ACC112 (cell line): Measurements from ENCODE around the gene CIAO2B.

Source experiments
- H2AFZ ChIP-seq: fragments of 200-600 bp; sonication (generic); one replicate; pipeline ENCODE4 v1.6.0; 2017; ENCODE audit warnings: antibody characterized with exemption, low read length; ENCODE audit not compliant: unreplicated experiment
- H3K27ac ChIP-seq: fragments of 200-600 bp; sonication (generic); 2 replicates; pipeline ENCODE4 v1.5.1; 2014; ENCODE audit warnings: low read depth, mild to moderate bottlenecking, antibody characterized with exemption, low read length, moderate library complexity
- H3K27me3 ChIP-seq: fragments of 200-600 bp; sonication (generic); 2 replicates; pipeline ENCODE4 v1.6.1; 2014; ENCODE audit warnings: mild to moderate bottlenecking, antibody characterized with exemption, low read length, moderate library complexity, mixed read lengths; ENCODE audit not compliant: insufficient read depth
- H3K36me3 ChIP-seq: fragments of 200-600 bp; sonication (generic); 2 replicates; pipeline ENCODE4 v1.6.1; 2016; ENCODE audit warnings: mild to moderate bottlenecking, antibody characterized with exemption, low read length, moderate library complexity, mixed read lengths; ENCODE audit not compliant: insufficient read depth
- H3K4me1 ChIP-seq: fragments of 200-600 bp; sonication (generic); one replicate; pipeline ENCODE4 v1.6.1; 2016; ENCODE audit warnings: low read length, mixed read lengths; ENCODE audit not compliant: insufficient read depth, unreplicated experiment, control insufficient read depth
- H3K4me3 ChIP-seq: fragments of 200-600 bp; sonication (generic); 2 replicates; pipeline ENCODE4 v1.5.1; 2014; ENCODE audit warnings: mild to moderate bottlenecking, low read depth, low read length
- H3K79me2 ChIP-seq: fragments of 200-600 bp; sonication (generic); one replicate; pipeline ENCODE4 v1.6.0; 2016; ENCODE audit warnings: low read length; ENCODE audit not compliant: control insufficient read depth, unreplicated experiment, insufficient read depth

The CIAO2B gene

DNA sequence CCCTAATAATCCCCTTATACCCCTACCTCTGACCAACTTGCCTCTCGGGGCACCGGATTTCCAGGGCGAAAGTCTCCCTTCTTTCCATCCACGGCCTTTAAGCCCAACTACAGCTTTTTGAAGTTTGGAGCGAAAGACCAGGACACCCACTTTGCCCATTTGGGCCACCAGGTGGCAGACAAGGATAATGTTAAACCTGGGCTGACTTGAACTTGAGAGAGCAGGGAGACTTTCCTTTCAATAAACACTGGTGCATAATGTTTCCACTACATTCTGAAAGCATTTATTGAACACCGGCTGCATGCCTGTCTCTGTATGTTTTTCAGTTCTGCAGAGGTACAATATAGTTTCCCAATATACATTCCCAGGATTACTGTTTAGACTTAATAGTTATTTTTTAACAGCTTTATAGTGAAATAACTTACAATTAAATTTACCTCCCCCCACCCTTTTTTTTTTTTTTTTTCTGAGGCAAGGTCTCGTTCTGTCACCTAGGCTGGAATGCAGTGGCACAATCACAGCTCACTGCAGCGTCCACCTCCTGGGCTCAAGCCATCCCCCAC lies 20.0 kb upstream of the CIAO2B start:
- no peak overlapping the region for H3K4me3 ChIP-seq
- H3K36me3 ChIP-seq = no peaks in the 10 kb centered on the region
- peaks cover 3% of the 10 kb centered on the region; the same call in 1 of the 2 replicates for H3K27me3 ChIP-seq
- no peak overlapping the region for H3K27ac ChIP-seq
- no peaks in the 10 kb centered on the region for H3K79me2 ChIP-seq
- no peaks in the 10 kb centered on the region for H3K4me1 ChIP-seq
- no peak overlapping the region for H2AFZ ChIP-seq

DNA sequence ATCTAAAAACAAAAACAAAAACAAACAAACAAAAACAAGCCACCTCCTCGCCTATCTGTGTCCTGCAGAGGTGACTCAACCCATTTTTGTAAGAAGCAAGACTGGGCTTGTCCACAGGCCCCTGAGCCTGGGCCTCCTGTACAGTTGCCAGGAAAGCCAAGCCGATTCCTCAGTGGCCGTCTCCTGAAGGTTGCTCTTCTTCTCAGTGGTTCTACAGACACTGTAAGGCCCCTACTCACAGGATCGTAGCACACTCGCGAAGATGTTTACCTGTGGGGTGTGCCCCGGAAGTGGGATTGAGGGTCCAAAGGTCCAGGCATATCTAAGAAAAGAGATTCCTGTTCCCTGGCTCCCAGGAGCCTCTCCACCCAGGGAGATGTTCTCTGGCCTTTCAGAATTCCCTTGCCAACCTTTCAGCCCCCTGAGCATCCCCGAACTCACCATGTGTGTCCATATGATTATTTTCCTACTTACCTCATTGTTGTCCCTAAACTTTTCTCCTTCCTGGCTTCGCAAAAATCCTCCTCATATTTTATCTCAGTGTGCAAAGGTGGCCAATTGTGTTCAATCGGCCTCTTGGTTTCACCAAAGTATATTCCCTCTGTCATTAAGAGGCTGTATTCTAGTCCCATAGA lies 19.4 kb upstream of the CIAO2B start:
- Histone ChIP-seq H3K4me1 (no peaks in the 10 kb centered on the region), H2AFZ (no peak overlapping the region), H3K27ac (no peak overlapping the region)

DNA sequence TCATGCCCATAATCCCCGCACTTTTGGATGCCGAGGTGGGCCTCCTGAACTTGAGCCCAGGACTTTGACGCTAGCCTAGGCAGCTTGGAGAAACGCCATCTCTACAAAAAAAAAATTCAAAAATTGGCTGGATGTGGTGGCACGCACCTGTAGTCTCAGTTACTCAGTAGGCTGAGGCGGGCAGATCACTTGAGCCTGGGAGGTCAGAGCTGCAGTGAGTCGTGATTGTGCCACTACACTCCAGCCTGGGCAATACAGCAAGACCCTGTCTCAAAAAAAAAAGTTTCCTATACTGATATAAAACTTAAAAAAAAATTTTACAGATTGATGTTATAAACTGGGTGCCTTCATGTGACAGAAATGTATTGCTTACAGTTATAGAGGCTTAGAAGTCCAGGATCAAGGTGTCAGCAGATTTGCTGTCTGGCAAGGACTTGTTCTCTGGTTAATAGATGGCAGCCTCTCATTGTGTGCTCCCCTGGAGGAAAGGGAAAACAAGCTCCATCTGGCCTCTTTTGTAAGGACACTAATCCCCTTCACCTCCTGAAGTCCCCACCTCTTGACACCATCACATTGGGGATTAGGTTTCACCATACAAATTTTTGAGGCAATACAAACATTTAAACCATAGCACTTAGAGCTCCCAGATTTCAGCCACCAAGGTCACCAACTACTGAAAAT lies 18.4 kb upstream of the CIAO2B start:
- Histone ChIP-seq H3K4me1 (no peaks in the 10 kb centered on the region), H2AFZ (no peak overlapping the region), H3K79me2 (no peaks in the 10 kb centered on the region), H3K27ac (no peak overlapping the region), H3K36me3 (no peaks in the 10 kb centered on the region), H3K4me3 (no peak overlapping the region), H3K27me3 (no peaks in the 10 kb centered on the region; the same call in 1 of the 2 replicates)

More for the DNA sequence above, 19.4 kb upstream of the CIAO2B start:
- Histone ChIP-seq H3K4me3 (no peak overlapping the region), H3K27me3 (peaks cover 3% of the 10 kb centered on the region), H3K79me2 (no peaks in the 10 kb centered on the region), H3K36me3 (no peaks in the 10 kb centered on the region)

DNA sequence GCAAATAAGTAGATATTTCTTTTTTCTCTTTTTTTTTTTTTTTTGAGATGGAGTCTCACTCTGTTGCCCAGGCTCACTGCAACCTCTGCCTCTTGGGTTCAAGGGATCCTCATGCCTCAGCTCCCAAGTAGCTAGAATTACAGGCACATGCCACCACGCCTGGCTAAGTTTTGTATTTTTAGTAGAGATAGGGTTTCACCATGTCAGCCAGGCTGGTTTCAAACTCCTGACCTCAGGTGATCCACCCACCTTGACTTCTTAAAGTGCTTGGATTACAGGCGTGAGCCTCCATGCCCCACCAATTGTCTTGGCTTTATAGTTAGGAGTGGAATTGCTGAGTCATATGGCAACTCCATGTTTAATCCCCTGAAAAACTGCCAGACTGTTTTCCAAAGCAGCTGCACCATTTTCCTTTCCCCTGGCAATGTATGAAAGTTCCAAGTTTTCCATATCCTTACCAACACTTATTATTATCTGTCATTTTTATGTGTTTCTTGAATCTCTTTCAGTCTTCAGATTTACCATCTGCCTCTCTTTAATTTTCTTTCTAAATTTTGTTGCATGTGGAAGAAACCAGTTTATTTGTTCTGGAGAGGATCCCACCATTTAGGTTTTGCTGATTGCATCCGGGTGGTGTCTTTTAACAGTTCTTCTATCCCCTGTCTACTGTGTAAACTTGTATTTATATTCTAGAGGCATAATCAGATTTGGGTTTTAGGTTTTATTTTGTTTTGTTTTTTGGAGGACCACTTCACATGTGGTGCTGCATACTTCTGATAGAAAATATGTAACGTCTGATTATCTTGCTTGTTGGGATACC lies 17.0 kb upstream of the CIAO2B start:
- Histone ChIP-seq H3K36me3 (no peaks in the 10 kb centered on the region), H3K27ac (no peak overlapping the region), H3K4me1 (no peaks in the 10 kb centered on the region), H2AFZ (no peak overlapping the region), H3K27me3 (no peaks in the 10 kb centered on the region; the same call in 1 of the 2 replicates), H3K4me3 (no peak overlapping the region), H3K79me2 (no peaks in the 10 kb centered on the region)

DNA sequence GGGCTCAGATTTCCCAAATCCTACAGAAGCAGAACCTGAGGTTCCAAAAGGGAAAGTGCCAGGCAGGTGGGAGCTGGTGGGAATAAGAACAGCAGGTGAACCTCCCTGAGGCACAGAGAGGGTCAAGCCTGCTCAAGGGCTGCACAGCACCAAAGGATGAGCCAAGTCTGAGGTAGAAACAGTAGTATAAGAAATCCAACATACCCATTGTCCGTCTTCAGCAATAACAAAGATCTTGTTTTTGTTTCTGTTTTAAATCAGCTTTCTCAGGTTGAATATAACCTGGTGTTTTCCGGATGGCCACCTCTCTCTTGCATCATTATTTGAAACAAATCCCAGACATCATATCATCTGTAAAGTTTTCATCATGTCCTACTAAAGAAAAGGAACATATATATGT lies 16.2 kb upstream of the CIAO2B start:
- H3K36me3 ChIP-seq = no peaks in the 10 kb centered on the region
- no peak overlapping the region for H3K4me3 ChIP-seq
- H2AFZ ChIP-seq = no peak overlapping the region
- H3K27ac ChIP-seq = no peak overlapping the region
- no peaks in the 10 kb centered on the region for H3K4me1 ChIP-seq
- H3K79me2 ChIP-seq = no peaks in the 10 kb centered on the region
- no peaks in the 10 kb centered on the region; the same call in 1 of the 2 replicates for H3K27me3 ChIP-seq

DNA sequence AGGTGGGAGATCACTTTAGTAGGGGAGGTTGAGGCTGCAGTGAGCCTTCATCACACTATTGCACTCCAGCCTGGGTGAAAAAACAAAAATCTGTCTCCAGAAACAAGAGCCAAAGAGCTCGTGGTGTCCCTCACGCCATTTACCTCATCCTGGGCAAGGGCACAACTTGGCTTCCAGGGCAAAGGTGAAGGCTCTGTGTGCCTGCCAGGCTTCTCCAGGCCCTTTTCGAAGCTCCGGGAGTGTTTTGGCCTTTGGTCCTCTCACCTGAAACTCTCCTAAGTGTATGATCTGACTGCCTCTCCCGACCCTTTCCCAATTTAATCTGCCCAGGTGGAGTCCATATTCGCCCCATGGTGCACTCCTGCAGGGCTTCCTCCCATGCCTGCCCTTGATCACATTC lies 15.3 kb upstream of the CIAO2B start:
- no peaks in the 10 kb centered on the region for H3K4me1 ChIP-seq
- no peak overlapping the region for H3K27ac ChIP-seq
- no peaks in the 10 kb centered on the region for H3K79me2 ChIP-seq
- H3K4me3 ChIP-seq = no peak overlapping the region
- no peak overlapping the region for H2AFZ ChIP-seq
- no peaks in the 10 kb centered on the region; the same call in 1 of the 2 replicates for H3K27me3 ChIP-seq
- no peaks in the 10 kb centered on the region for H3K36me3 ChIP-seq

DNA sequence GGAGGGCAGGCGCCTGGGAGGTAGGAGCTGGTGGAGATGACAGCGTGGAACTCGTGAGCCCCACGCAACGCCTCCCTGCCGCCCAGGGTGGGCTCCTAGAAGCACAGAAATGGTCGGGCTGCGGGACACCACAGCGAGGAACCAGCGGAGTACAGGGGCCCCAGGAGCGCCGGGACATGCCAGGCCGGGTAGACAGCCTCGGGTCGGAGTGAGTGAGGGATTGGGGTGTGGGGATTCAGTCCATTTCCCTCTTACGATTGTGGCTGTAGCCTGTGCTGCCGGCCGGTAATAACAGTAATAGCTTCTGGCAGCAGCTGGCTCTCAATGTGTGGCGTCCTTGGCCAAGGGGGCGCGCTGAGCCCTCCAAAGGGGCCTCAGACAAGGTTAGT lies 14.6 kb upstream of the CIAO2B start:
- Histone ChIP-seq H3K36me3 (no peaks in the 10 kb centered on the region), H3K4me1 (no peaks in the 10 kb centered on the region), H3K27me3 (no peaks in the 10 kb centered on the region; the same call in 1 of the 2 replicates), H3K27ac (no peak overlapping the region), H3K4me3 (peak overlapping the region; percentile 81), H2AFZ (peak overlapping the region; percentile 98), H3K79me2 (no peaks in the 10 kb centered on the region)

DNA sequence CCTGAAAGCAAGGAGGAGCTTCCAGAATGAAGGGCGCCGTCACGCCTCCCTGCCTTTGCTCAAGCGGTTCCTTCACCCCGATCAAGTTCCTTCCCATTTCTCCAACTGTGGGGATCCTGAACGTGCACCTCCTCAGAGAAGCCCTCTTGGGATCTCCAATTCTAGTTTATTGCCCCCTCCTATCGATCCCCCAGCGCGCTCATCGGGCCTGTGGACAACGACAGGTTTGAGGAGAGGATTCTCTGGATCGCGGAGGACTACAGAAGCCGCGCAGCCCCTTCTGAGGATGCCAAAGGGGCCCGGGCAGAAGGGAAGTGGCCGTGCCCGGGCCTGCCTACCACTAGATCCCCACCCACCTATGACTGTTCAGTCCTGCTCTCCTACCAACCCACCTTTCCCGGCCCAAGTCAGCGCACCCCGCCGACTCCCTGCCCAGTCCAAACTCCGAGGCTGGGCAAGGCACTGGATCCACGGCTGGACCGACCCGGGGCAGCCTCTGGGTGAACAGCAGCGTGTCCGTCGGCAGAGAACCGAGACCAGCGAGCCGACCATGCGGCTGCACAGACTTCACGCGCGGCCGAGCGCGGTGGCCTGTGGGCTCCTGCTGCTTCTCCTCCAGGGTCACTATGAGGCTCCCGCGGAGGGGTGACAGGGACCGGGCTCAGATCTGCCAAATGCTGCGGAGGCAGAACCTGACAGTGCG lies 14.1 kb upstream of the CIAO2B start:
- Histone ChIP-seq H3K4me3 (peak overlapping the region; percentile 81), H2AFZ (peak overlapping the region; percentile 98), H3K36me3 (no peaks in the 10 kb centered on the region)

DNA sequence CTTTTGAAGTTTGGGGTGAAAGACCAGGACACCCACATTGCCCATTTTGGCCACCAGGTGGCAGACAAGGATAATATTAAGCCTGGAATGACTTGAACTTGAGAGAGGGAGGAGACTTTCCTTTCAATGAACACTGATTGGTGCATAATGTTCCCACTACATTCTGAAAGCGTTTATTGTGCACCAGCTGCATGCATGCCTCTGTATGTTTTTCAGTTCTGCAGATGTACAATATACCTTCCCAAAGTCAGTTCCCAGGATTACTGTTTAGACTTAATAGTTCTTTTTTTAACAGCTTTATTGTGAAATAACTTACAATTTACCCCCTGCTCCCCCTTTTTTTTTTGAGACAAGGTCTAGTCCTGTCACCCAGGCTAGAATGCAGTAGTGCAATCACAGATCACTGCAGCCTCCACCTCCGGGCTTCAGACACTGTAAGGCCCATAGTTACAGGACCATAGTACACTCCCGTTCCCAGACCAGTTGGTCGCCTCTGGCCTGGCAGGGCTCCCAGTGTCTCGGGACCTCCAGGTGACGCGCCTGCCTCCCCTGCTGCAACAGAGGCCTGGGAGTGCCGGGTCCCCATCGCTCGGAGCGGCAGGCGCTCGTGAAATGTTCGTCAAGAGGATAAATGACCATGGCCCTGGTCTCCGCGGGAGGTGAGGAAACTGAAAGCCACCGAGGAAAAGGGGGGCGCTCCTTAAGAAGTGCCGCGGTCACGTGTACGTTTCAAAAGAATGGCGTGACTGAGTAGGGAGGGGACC lies 13.3 kb upstream of the CIAO2B start:
- peak overlapping the region; percentile 98 for H2AFZ ChIP-seq

More for the DNA sequence above, 14.1 kb upstream of the CIAO2B start:
- Histone ChIP-seq H3K79me2 (no peaks in the 10 kb centered on the region), H3K27ac (no peak overlapping the region), H3K4me1 (no peaks in the 10 kb centered on the region), H3K27me3 (no peaks in the 10 kb centered on the region; the same call in 1 of the 2 replicates)

More for the DNA sequence above, 13.3 kb upstream of the CIAO2B start:
- Histone ChIP-seq H3K4me3 (peak overlapping the region; percentile 81), H3K27me3 (no peaks in the 10 kb centered on the region; the same call in 1 of the 2 replicates), H3K4me1 (no peaks in the 10 kb centered on the region), H3K79me2 (no peaks in the 10 kb centered on the region), H3K36me3 (no peaks in the 10 kb centered on the region), H3K27ac (no peak overlapping the region)
